ENCODE data around the gene CABP7.

DNA sequence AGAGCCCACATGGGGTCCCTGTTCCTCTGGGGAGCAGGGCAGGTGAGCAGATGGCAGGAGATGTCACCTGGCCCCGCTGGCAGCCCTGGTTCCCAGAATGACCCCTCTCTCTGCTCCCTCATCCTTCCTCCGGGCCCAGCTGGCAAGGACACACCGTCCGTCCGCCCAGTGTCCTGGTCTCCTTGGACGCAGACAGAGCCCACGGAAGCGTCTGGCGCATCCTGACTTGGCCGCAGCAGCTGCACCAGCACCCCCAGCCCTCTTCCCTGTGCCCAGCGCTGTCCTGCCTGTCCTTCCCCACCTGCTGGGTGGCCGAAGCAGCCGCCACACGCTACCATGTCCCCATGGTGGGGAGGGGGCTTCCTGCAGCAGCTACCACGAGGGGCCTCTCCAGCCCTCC is 9.6 kb upstream of the CABP7 start:
- TF ChIP-seq TAF1 (IDR thresholded peaks at IDR 0.05; ENCODE audit: borderline replicate concordance, low read depth, low read length) (no peak), MXI1 (IDR thresholded peaks at IDR 0.05; ENCODE audit: low read depth, low read length) (no peak), POLR2AphosphoS5 (IDR thresholded peaks at IDR 0.05; ENCODE audit: low read depth, low read length) (no peak), GABPA (IDR thresholded peaks at IDR 0.05; ENCODE audit: low read depth) (no peak), FOSL2 (IDR thresholded peaks at IDR 0.05; ENCODE audit: borderline replicate concordance, low read depth) (no peak), EZH2phosphoT487 (IDR thresholded peaks at IDR 0.05; ENCODE audit: borderline replicate concordance, low read depth) (no peak), NRF1 (IDR thresholded peaks at IDR 0.05; ENCODE audit: low read depth, low read length) (no peak), GATA2 (CRISPR knock-in tag; IDR thresholded peaks at IDR 0.05) (no peak), RAD21 (IDR thresholded peaks at IDR 0.05; ENCODE audit: low read length) (no peak)
- TF ChIP-seq, protein P1, sequence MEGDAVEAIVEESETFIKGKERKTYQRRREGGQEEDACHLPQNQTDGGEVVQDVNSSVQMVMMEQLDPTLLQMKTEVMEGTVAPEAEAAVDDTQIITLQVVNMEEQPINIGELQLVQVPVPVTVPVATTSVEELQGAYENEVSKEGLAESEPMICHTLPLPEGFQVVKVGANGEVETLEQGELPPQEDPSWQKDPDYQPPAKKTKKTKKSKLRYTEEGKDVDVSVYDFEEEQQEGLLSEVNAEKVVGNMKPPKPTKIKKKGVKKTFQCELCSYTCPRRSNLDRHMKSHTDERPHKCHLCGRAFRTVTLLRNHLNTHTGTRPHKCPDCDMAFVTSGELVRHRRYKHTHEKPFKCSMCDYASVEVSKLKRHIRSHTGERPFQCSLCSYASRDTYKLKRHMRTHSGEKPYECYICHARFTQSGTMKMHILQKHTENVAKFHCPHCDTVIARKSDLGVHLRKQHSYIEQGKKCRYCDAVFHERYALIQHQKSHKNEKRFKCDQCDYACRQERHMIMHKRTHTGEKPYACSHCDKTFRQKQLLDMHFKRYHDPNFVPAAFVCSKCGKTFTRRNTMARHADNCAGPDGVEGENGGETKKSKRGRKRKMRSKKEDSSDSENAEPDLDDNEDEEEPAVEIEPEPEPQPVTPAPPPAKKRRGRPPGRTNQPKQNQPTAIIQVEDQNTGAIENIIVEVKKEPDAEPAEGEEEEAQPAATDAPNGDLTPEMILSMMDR (IDR thresholded peaks at IDR 0.05) = no peak
- TF ChIP-seq, protein P2, sequence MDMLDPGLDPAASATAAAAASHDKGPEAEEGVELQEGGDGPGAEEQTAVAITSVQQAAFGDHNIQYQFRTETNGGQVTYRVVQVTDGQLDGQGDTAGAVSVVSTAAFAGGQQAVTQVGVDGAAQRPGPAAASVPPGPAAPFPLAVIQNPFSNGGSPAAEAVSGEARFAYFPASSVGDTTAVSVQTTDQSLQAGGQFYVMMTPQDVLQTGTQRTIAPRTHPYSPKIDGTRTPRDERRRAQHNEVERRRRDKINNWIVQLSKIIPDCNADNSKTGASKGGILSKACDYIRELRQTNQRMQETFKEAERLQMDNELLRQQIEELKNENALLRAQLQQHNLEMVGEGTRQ (IDR thresholded peaks at IDR 0.05; ENCODE audit: borderline replicate concordance, low read depth, low read length) = no peak
- TF ChIP-seq, protein P3, sequence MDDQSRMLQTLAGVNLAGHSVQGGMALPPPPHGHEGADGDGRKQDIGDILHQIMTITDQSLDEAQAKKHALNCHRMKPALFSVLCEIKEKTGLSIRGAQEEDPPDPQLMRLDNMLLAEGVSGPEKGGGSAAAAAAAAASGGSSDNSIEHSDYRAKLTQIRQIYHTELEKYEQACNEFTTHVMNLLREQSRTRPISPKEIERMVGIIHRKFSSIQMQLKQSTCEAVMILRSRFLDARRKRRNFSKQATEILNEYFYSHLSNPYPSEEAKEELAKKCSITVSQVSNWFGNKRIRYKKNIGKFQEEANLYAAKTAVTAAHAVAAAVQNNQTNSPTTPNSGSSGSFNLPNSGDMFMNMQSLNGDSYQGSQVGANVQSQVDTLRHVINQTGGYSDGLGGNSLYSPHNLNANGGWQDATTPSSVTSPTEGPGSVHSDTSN (IDR thresholded peaks at IDR 0.05) = no peak
- TF ChIP-seq, protein P4, sequence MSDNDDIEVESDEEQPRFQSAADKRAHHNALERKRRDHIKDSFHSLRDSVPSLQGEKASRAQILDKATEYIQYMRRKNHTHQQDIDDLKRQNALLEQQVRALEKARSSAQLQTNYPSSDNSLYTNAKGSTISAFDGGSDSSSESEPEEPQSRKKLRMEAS (IDR thresholded peaks at IDR 0.05; ENCODE audit: low read depth) = no peak
